Measurements from ENCODE around the gene COL1A2.

COL1A2 gene

GRCh38 chr7:94409200-94409948, 14.7 kb downstream of the COL1A2 start:
- Histone ChIP-seq H3K4me3 (ENCODE audit: low read depth in 1 of 2, low read length in 1 of 2) (no peak overlapping the region), H3K4me1 (ENCODE audit: control insufficient read depth in 1 of 2, insufficient read depth in 1 of 2, low read depth in 1 of 2, low read length in 1 of 2) (no peaks in the 10 kb centered on the region), H3K27ac (no peak overlapping the region)

GRCh38 chr7:94410413-94411187, 15.9 kb downstream of the COL1A2 start:
- Histone ChIP-seq H3K4me1 (ENCODE audit: control insufficient read depth in 1 of 2, insufficient read depth in 1 of 2, low read depth in 1 of 2, low read length in 1 of 2) (no peaks in the 10 kb centered on the region), H3K27ac (no peak overlapping the region), H3K36me3 (no peaks in the 10 kb centered on the region)

More at GRCh38 chr7:94409200-94409948, 14.7 kb downstream of the COL1A2 start:
- no peaks in the 10 kb centered on the region for H3K9me3 ChIP-seq
- H3K27me3 ChIP-seq, result no peaks in the 10 kb centered on the region
- no peak for TF ChIP-seq CTCF (IDR thresholded peaks at IDR 0.05)
- H3K36me3 ChIP-seq, result no peaks in the 10 kb centered on the region

GRCh38 chr7:94411188-94411466, 16.4 kb downstream of the COL1A2 start:
- no peaks in the 10 kb centered on the region for H3K9me3 ChIP-seq
- no peaks in the 10 kb centered on the region for H3K36me3 ChIP-seq
- no peak for TF ChIP-seq CTCF (IDR thresholded peaks at IDR 0.05)
- H3K27me3 ChIP-seq, result no peaks in the 10 kb centered on the region
- H3K4me3 ChIP-seq (ENCODE audit: low read depth in 1 of 2, low read length in 1 of 2), result no peak overlapping the region
- no peaks in the 10 kb centered on the region for H3K4me1 ChIP-seq (ENCODE audit: control insufficient read depth in 1 of 2, insufficient read depth in 1 of 2, low read depth in 1 of 2, low read length in 1 of 2)
- H3K27ac ChIP-seq, result no peak overlapping the region

More at GRCh38 chr7:94410413-94411187, 15.9 kb downstream of the COL1A2 start:
- H3K9me3 ChIP-seq, result no peaks in the 10 kb centered on the region
- H3K27me3 ChIP-seq, result no peaks in the 10 kb centered on the region
- TF ChIP-seq CTCF (IDR thresholded peaks at IDR 0.05), result no peak
- H3K4me3 ChIP-seq (ENCODE audit: low read depth in 1 of 2, low read length in 1 of 2), result no peak overlapping the region

- Histone ChIP-seq H3K36me3 (no peaks in the 10 kb centered on the region), H3K27me3 (no peaks in the 10 kb centered on the region), H3K9me3 (no peaks in the 10 kb centered on the region), H3K27ac (no peak overlapping the region), H3K4me3 (ENCODE audit: low read depth in 1 of 2, low read length in 1 of 2) (no peak overlapping the region), H3K4me1 (ENCODE audit: control insufficient read depth in 1 of 2, insufficient read depth in 1 of 2, low read depth in 1 of 2, low read length in 1 of 2) (no peaks in the 10 kb centered on the region)
- TF ChIP-seq CTCF (IDR thresholded peaks at IDR 0.05), result no peak
These were observed 18.1 kb downstream of the COL1A2 start for GRCh38 chr7:94412762-94413322.

- Histone ChIP-seq H3K27me3 (no peaks in the 10 kb centered on the region), H3K4me1 (ENCODE audit: control insufficient read depth in 1 of 2, insufficient read depth in 1 of 2, low read depth in 1 of 2, low read length in 1 of 2) (no peaks in the 10 kb centered on the region), H3K4me3 (ENCODE audit: low read depth in 1 of 2, low read length in 1 of 2) (no peak overlapping the region), H3K9me3 (no peaks in the 10 kb centered on the region), H3K36me3 (no peaks in the 10 kb centered on the region), H3K27ac (no peak overlapping the region)
- no peak for TF ChIP-seq CTCF (IDR thresholded peaks at IDR 0.05)
These were observed 19.8 kb downstream of the COL1A2 start for GRCh38 chr7:94414481-94414880.

All from neutrophil (primary cell).